Activated CD4-positive, alpha-beta T cell treated with anti-CD3 and anti-CD28 coated beads for 24 hours (primary cell): ENCODE data around the gene DHX32.
"Not testable (repeated sequence)": the region's sequence is repeated elsewhere in the genome, so short reads cannot be mapped to it uniquely, and the experiment has no call there.

Source experiments
- DNase-seq, 2 donors: peaks; one replicate each; pipeline ENCODE4 v3.0.0-alpha.2; 2020; ENCODE audit warnings: low read depth in 2 of 2

Gene DHX32, protein sequence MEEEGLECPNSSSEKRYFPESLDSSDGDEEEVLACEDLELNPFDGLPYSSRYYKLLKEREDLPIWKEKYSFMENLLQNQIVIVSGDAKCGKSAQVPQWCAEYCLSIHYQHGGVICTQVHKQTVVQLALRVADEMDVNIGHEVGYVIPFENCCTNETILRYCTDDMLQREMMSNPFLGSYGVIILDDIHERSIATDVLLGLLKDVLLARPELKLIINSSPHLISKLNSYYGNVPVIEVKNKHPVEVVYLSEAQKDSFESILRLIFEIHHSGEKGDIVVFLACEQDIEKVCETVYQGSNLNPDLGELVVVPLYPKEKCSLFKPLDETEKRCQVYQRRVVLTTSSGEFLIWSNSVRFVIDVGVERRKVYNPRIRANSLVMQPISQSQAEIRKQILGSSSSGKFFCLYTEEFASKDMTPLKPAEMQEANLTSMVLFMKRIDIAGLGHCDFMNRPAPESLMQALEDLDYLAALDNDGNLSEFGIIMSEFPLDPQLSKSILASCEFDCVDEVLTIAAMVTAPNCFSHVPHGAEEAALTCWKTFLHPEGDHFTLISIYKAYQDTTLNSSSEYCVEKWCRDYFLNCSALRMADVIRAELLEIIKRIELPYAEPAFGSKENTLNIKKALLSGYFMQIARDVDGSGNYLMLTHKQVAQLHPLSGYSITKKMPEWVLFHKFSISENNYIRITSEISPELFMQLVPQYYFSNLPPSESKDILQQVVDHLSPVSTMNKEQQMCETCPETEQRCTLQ

DNA sequence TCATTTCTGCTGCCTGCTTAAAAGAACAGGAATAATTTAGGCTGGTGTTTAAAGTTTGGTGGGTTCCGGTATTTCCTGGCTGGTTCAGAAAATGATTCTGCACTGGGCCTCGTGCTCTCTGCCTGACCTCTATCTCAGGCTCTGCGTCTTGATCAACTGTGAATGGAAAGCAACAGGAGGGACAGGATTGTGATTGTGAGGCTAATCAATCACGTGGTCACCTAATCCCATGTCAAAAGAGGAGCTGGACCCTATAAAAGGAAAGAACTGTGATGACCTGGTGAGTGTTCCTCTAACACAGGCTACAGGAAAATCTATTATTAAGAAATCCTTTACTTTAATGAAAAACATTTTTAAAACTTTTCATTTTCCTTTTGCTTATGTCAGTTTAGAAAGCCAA is at the start of gene DHX32:
Gene DHX32 (minus strand): TSS at position 101 of the 400 bp plus-strand sequence. CDS start 468 bp downstream, outside the sequence.
- no peak for DNase-seq

DNA sequence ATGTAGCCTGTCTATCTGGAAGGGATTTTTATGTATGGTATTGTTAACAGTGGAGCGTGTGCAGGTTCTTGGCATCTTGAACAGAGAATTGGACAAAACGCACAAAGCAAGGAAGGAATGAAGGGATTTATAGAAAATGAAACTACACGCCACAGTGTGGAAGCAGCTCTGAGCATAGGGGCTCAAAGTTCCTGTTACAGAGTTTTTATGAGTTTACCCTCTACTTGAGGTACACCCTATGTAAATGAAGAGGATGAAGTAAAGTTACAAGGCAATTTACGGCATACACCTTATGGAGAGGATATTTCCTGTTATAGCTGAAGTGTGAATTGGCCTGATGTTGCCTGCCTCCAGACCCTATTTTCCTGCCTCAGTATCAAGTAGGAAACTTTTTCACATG is 48.5 kb upstream of the DHX32 start:
- no peak for DNase-seq

DNA sequence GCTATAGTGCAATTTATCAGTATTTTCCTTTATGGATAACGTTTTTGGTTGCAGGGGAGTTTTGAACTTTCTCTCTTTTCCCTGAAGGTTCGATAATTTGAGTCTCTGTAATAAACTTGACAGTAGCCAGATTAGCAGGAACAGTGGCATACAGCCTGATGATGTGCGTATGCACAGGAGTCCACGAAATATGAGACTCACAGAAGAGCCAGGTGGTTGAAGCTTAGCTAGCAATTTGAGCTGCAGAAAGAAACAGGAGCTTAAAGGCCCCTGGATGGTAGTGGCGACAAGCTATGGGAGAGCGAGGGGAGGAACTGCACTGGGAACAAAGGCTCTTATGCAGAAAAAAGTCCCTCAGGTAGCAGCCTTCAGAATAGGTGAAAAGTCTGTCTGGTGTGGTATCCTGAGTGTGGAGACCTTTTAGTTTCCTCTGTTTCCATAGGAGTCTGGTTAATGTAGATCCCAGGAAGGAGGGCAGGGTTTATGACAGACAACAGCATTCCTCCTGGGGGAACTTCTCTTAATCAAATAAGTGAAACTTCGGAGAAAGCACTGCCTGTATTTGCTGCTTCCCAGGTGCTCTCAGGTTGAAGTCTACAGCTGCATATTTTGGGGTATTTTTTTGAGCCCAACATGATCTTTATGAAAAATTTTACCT is 48.0 kb upstream of the DHX32 start:
- no peak for DNase-seq

- not testable (repeated sequence) for DNase-seq
Observed at GRCh38 chr10:125927265-125927664, 46.2 kb upstream of the DHX32 start.

DNA sequence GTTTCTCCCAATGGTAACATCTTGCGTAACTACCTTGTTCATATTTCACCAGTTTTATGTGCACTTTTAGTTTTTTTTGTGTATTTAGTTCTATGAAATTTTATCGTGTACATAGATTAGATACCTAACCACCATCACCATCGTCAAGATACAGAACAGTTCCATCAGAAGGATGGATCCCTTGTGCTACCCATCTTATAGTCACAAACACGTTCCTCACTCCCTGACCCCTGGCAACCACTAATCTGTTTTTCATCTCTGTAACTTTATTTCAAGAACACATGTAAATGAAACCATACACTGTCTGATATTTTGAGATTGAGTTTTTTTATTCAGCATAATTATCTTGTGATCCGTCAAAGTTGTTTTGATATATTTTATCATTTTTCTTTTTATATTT is 45.2 kb upstream of the DHX32 start:
- no peak for DNase-seq

DNA sequence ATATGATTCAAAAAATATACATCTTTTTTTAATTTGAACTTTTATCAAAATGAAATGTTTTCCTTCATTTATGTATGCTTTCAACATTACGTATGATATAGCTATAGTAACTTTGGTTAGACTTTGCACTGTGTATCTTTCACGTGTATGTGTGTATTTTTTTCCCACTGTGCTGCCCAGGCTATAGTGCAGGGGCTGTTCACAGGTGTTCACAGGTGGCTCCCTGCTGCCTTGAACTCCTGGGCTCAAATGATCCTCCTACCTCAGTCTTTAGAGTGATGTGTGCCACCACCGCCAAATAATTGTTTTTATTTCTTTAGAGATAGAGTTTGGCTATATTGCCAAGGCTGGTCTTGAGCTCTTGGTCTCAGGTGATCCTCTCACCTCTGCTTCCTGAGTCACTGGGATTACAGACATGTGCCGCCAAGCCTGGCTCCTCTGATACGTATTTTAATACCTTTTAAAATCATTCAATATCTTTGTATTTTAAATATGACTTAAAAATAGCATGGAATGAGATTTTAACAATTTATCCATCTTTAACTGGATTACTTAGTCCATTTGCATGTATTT is 44.3 kb upstream of the DHX32 start:
- DNase-seq = no peak

GRCh38 chr10:125921643-125922306 is 40.7 kb upstream of the DHX32 start:
- DNase-seq = not testable (repeated sequence)

GRCh38 chr10:125917704-125918361 is 36.7 kb upstream of the DHX32 start:
- DNase-seq = not testable (repeated sequence)

- DNase-seq = no peak
Observed at GRCh38 chr10:125916977-125917376, 35.9 kb upstream of the DHX32 start.

- DNase-seq = not testable (repeated sequence)
Observed at GRCh38 chr10:125913277-125913676, 32.2 kb upstream of the DHX32 start.

- DNase-seq = no peak
Observed at GRCh38 chr10:125911990-125912389, 30.9 kb upstream of the DHX32 start.

GRCh38 chr10:125911145-125911544 is 30.1 kb upstream of the DHX32 start:
- DNase-seq = no peak

DNA sequence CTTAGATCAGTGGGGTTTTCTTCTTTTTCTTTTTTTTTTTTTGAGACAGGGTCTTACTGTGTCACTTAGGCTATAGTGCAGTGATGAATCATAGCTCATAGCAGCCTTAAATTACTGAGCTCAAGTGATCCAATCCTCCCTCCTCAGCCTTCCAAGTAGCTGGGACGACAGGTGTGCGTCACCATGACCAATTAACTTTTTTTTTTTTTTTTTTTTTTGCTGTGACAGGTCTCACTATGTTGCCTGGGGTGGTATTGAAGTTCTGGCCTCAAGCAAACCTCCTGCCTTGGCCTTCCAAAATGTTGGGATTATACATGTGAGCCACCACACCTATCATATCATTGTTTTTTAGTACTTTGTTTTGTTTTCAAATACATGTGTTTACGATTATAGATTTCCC is 28.4 kb upstream of the DHX32 start:
- DNase-seq = not testable (repeated sequence)

DNA sequence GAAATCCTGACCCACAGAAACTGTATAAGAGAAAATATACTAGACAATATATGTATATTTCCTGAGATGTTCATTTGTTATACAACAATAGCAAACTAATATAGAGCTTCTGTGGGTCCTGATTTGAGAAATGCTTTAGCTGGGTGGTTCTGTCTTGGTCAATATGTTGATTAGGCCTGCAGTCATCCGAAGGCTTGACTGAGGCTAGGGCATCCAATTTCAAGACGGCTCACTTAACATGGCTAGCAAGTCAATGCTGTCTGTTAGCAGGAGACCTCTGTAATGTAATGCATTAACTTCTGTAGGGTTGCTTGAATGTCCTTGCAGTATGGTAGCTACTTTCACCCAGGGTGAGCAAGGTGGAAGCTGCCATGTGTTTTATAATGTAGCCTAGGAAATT is 27.7 kb upstream of the DHX32 start:
- not testable (repeated sequence) for DNase-seq

DNA sequence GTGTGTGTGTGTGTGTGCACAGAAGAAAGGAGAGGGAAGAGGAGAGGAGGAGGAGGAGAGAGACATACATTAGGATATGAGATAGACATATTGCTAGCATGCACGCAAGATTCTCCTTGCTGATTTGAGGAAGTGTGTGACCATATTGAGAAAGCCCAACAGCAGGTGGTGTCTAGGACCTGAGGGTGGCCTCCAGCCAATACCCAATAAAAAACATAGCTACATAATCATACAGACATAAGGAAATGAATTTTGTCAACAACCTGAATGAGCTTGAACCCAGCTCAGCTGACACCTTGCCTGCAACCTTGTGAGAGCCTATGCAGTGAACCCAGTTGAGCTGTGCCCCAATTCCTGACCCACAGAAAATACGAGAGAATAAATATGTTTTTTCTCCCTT is 26.5 kb upstream of the DHX32 start:
- not testable (repeated sequence) for DNase-seq

DNA sequence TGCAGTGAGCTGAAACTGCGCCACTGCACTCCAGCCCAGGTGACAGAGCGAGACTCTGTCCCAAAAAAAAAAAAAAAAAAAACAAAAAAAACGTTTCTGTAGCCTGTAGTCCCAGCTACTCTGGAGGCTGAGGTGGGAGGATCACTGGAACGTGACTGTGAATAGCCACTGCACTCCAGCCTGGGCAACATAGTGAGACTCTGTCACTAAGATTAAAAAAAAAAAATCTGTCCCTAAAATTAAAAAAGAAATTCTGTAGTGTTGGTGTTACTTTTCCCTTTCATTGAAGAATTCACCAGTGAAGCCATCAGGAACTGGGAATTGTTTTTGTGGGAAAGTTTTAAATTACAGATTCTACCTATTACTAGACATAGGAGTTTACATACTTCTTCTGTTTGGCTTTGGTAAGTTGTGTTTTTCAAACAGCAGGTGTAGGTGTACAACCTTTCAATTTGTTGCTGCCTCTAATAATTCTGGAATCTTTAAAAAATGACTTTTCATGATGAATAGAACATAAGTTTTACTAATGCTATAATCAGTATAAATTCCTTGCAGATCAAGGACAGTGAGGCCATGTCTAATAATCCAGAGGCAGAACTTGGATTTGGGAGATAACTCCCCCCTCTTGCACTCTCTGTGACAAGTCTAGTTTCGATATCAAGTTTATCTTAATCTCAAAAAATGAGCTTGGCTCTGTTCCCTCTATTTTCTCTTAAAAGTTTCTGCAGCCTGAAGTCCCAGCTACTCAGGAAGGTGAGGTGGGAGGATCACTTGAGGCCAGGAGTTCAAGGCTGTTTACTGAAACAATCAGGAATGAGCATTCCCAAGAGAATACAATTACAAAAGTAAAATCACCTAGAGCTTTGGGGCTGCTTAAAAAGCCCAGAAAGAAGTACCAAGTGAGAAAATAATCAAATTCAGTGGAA is 24.2 kb upstream of the DHX32 start:
- DNase-seq = not testable (repeated sequence)

DNA sequence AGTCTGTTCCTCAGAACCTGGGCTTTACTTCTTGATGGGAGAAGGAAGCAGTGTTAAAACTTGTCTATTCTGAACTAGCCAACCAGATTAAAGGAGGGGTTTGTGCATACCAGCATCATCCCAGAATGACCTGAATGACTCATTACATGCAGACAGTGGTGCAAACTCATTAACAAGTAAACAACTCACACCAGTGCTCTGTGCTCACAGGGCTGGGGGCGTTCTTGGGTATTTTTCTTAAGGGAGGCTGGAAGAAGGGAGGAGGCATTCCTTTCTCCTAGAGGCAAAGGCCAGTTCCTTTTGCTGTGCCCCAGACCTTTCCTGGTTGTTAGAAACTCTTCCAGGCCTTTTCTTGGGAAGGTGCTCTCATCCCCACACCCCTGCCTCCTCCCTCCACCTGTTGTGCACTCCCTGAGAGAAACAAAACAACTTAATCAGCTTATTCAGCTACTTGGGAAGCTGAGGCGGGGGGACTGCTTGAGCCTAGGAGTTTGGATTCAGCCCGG is 22.1 kb upstream of the DHX32 start:
- not testable (repeated sequence) for DNase-seq

DNA sequence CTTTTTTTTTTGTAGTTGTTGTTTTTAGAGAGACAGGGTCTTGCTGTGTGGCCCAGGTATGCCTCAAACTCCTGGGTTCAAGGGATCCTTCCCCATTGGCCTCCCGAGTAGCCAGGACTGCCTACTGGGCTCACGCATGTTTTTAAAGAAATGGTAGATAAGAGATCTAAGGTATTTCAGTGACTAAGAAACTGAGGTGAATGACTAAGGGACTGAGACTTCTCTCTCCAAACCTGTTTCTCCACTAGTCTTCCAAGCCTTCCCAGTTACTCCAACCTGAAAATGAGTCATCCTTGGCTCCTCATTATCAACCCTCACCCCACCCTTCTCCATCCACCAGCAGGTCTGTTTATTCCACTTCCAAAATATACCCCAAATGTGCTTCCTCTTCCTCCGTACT is 19.9 kb upstream of the DHX32 start:
- not testable (repeated sequence) for DNase-seq

GRCh38 chr10:125897317-125897716 is 16.2 kb upstream of the DHX32 start:
- DNase-seq = not testable (repeated sequence)
